GM20000 (cell line): ENCODE measurements around the gene DCTN2.

Source experiments
- DNase-seq: peaks from one replicate; pipeline ENCODE4 v3.0.0; 2012; ENCODE audit warnings: low spot score
- CTCF ChIP-seq: IDR thresholded peaks from 2 replicates; pipeline ENCODE4 v1.5.1; 2012; ENCODE audit warnings: mild to moderate bottlenecking, control low read depth; ENCODE audit errors: extremely low read depth, missing control alignments

Gene DCTN2

GRCh38 chr12:57581802-57582201 lies 34.8 kb upstream of the DCTN2 start:
- no peak for DNase-seq
- no peak for TF ChIP-seq CTCF

- no peak for TF ChIP-seq CTCF
- no peak for DNase-seq
These were observed 33.4 kb upstream of the DCTN2 start for GRCh38 chr12:57580466-57580795.

- DNase-seq = no peak
- TF ChIP-seq CTCF = no peak
These were observed 32.9 kb upstream of the DCTN2 start for GRCh38 chr12:57579677-57580465.

- DNase-seq = no peak
- TF ChIP-seq CTCF = no peak
These were observed 32.0 kb upstream of the DCTN2 start for GRCh38 chr12:57579011-57579410.

- no peak for TF ChIP-seq CTCF
- no peak for DNase-seq
These were observed 31.2 kb upstream of the DCTN2 start for GRCh38 chr12:57577981-57578758.

GRCh38 chr12:57576613-57577160 lies 29.7 kb upstream of the DCTN2 start:
- DNase-seq = no peak

More at GRCh38 chr12:57576613-57577160, 29.7 kb upstream of the DCTN2 start:
- TF ChIP-seq CTCF = no peak
